ENCODE measurements around the gene CYB561D2.
A peak's percentile ranks its signal among the peaks of the same experiment; 100 is the strongest.

Gene CYB561D2

GRCh38 chr3:50392101-50392715, 41.5 kb downstream of the CYB561D2 start:
- peak in 1 of 2 donors; percentile 8 for DNase-seq

GRCh38 chr3:50393061-50393460, 42.4 kb downstream of the CYB561D2 start:
- no peak for DNase-seq

- DNase-seq = no peak
Measured at GRCh38 chr3:50395070-50395860, 44.6 kb downstream of the CYB561D2 start.

DNA sequence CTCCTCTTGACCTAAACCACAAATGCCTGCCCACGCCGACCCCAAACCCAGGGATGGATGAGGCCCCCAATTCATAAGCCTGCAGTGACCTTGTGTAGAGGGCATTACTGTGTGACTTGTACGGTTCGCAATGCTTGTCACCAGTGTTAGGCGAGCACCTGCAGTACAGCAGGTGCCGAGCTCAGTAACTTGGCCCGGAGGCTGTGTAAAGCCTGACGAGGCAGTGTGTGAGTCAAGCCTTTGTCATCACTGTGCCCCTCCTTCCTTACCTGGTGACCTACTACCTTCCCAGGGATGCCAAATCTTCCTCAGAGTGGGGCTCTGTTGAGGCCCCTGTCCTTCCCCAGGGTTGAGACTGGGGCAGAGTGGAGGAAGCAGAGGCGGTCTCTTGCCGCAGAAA, 45.8 kb downstream of the CYB561D2 start:
- DNase-seq = no peak

- DNase-seq = no peak
Measured at GRCh38 chr3:50401978-50402595, 51.4 kb downstream of the CYB561D2 start.

Measured in hippocampal formation (tissue), 2 donors.